IMR-90 (cell line): Measurements from ENCODE around the gene PVALEF. TPM values are rescaled to one million over a fixed set of nuclear protein-coding genes. Genes with fewer than 3 reads are reported as not detected.

Source experiments
- ATAC-seq: fragments of 200-7000 bp; cut with Tn5 transposase; 2 replicates; pipeline ENCODE4 v1.9.1; 2020; ENCODE audit warnings: low read depth, mild to moderate bottlenecking, moderate library complexity
- BruUV-seq: library from RNA; stranded (reverse); fragments of 400-500 nt; replicated peaks from 2 replicates; lab custom pipeline; 2021; lab: Mats Ljungman, UMichigan
- CTCF ChIA-PET: fragments of 300-600 bp; formaldehyde crosslinking; extraction: SDS; loops from one replicate; lab custom pipeline; 2021; ENCODE audit warnings: antibody characterized with exemption; lab: Yijun Ruan, JAX
- POLR2A ChIA-PET: fragments of 300-600 bp; sonication (Branson Sonifier 250); formaldehyde crosslinking; loops from one replicate; lab custom pipeline; 2022; ENCODE audit warnings: antibody characterized with exemption; ENCODE audit not compliant: unreplicated experiment; lab: Charles Lee
- DNase-seq: peaks from one replicate; pipeline ENCODE4 v3.0.0; 2013
- H2AFZ ChIP-seq: replicated peaks from 2 replicates; pipeline ENCODE3; 2013; ENCODE audit warnings: low read length, mild to moderate bottlenecking; ENCODE audit not compliant: poor library complexity
- H2AK5ac ChIP-seq: 2 replicates; pipeline ENCODE4 v1.6.1; 2013; ENCODE audit warnings: low read depth, low read length, inconsistent platforms
- H2AK9ac ChIP-seq: replicated peaks from 2 replicates; pipeline ENCODE3; 2013; ENCODE audit warnings: mild to moderate bottlenecking, low read depth, low read length, moderate library complexity; ENCODE audit not compliant: poor library complexity
- H2BK120ac ChIP-seq: 2 replicates; pipeline ENCODE4 v1.6.1; 2013; ENCODE audit warnings: low read depth, low read length, inconsistent platforms
- H2BK15ac ChIP-seq: 3 replicates; pipeline ENCODE4 v1.6.1; 2013; ENCODE audit warnings: low read depth, low read length, inconsistent platforms
- H2BK20ac ChIP-seq: 2 replicates; pipeline ENCODE4 v1.6.1; 2013; ENCODE audit warnings: low read depth, mild to moderate bottlenecking, inconsistent platforms, low read length, moderate library complexity
- H2BK5ac ChIP-seq: 2 replicates; pipeline ENCODE4 v1.6.1; 2013; ENCODE audit warnings: mild to moderate bottlenecking, low read depth, low read length, inconsistent platforms; ENCODE audit not compliant: poor library complexity, severe bottlenecking
- H3K14ac ChIP-seq: replicated peaks from 2 replicates; pipeline ENCODE4 v1.6.1; 2013; ENCODE audit warnings: low read depth, low read length, inconsistent platforms
- H3K18ac ChIP-seq: 2 replicates; pipeline ENCODE4 v1.6.1; 2013; ENCODE audit warnings: low read depth, low read length, control low read depth
- H3K23ac ChIP-seq: 2 replicates; pipeline ENCODE4 v1.6.1; 2013; ENCODE audit warnings: low read depth, low read length, inconsistent platforms
- H3K27ac ChIP-seq: 2 replicates; pipeline ENCODE4 v1.5.1; 2013; ENCODE audit warnings: mild to moderate bottlenecking, control low read depth, low read length; ENCODE audit not compliant: insufficient read depth
- H3K27me3 ChIP-seq: 2 replicates; pipeline ENCODE4 v1.6.1; 2013; ENCODE audit warnings: low read length; ENCODE audit not compliant: control insufficient read depth, insufficient read depth
- H3K36me3 ChIP-seq: 2 replicates; pipeline ENCODE4 v1.6.1; 2013; ENCODE audit warnings: low read length, mixed read lengths; ENCODE audit not compliant: control insufficient read depth, insufficient read depth
- H3K4ac ChIP-seq: 2 replicates; pipeline ENCODE4 v1.6.1; 2013; ENCODE audit warnings: low read depth, low read length, inconsistent platforms
- H3K4me1 ChIP-seq: 2 replicates; pipeline ENCODE4 v1.6.1; 2013; ENCODE audit warnings: low read length, mixed read lengths; ENCODE audit not compliant: control insufficient read depth, insufficient read depth
- H3K4me2 ChIP-seq: 2 replicates; pipeline ENCODE4 v1.6.1; 2013; ENCODE audit warnings: low read depth, mild to moderate bottlenecking, control low read depth, low read length, moderate library complexity
- H3K4me3 ChIP-seq: 2 replicates; pipeline ENCODE4 v1.5.1; 2013; ENCODE audit warnings: low read depth, mild to moderate bottlenecking, control low read depth, low read length, moderate library complexity; ENCODE audit not compliant: insufficient read depth
- H3K56ac ChIP-seq: 2 replicates; pipeline ENCODE4 v1.6.1; 2013; ENCODE audit warnings: low read length, inconsistent platforms; ENCODE audit not compliant: insufficient read depth; ENCODE audit errors: extremely low read depth
- H3K79me1 ChIP-seq, 2 experiments: 2 replicates each; pipeline ENCODE4 v1.6.1; 2013; ENCODE audit warnings: low read length in 2 of 2, inconsistent platforms in 1 of 2, low read depth in 1 of 2
- H3K9ac ChIP-seq: 2 replicates; pipeline ENCODE4 v1.6.1; 2013; ENCODE audit warnings: low read depth, low read length, control low read depth
- H3K9me1 ChIP-seq: 2 replicates; pipeline ENCODE4 v1.6.1; 2013; ENCODE audit warnings: low read length, inconsistent platforms; ENCODE audit not compliant: insufficient read depth
- H3K9me3 ChIP-seq: 2 replicates; pipeline ENCODE4 v1.6.1; 2013; ENCODE audit warnings: low read length; ENCODE audit not compliant: control insufficient read depth, insufficient read depth
- H4K20me1 ChIP-seq: 2 replicates; pipeline ENCODE4 v1.6.1; 2013; ENCODE audit warnings: low read length, inconsistent platforms; ENCODE audit not compliant: insufficient read depth
- H4K5ac ChIP-seq: 2 replicates; pipeline ENCODE4 v1.6.1; 2013; ENCODE audit warnings: mild to moderate bottlenecking, low read depth, low read length, control low read depth
- H4K8ac ChIP-seq, 2 experiments: 2 replicates each; pipeline ENCODE4 v1.6.1; 2013; ENCODE audit warnings: low read depth in 2 of 2, low read length in 2 of 2, control low read depth in 1 of 2, inconsistent platforms in 1 of 2
- H4K91ac ChIP-seq: 2 replicates; pipeline ENCODE4 v1.6.1; 2013; ENCODE audit warnings: low read depth, low read length, inconsistent platforms; ENCODE audit not compliant: insufficient read depth
- BHLHE40 ChIP-seq: fragments of 150-350 bp; IDR thresholded peaks from 2 replicates; pipeline ENCODE4 v1.6.1; 2016; ENCODE audit warnings: mild to moderate bottlenecking, low read depth, low read length
- CEBPB ChIP-seq: IDR thresholded peaks from 2 replicates; pipeline ENCODE4 v1.6.1; 2012; ENCODE audit warnings: low read depth, low read length, improper control_type of control experiment
- WGBS, 2 experiments: methylation state at CpG; one replicate each; pipeline versions ENCODE4 v1.1.5 to v1.1.7; 2013; ENCODE audit warnings: missing lambda C conversion rate in 2 of 2; ENCODE audit not compliant: insufficient read length in 1 of 2; ENCODE audit errors: extremely low coverage in 2 of 2; 5-methylcytosine and 5-hydroxymethylcytosine counted together
- dilution Hi-C: fragments of 300-500 bp; cut with HindIII; formaldehyde crosslinking; loops from one replicate; pipeline ENCODE4 v1.14.3; 2018; ENCODE audit warnings: low sequenced_read_pairs; ENCODE audit not compliant: unreplicated experiment
- in situ Hi-C: fragments of 300-500 bp; cut with MboI; formaldehyde crosslinking; loops from 3 replicates; pipeline ENCODE4 v1.14.3; 2019; ENCODE audit warnings: low sequenced_read_pairs, inconsistent platforms, mixed read lengths
- intact Hi-C: fragments of 100-400 bp; cut with micrococcal nuclease; formaldehyde crosslinking; loops from 2 replicates; pipeline ENCODE4 v1.10.0; 2022
- polyA plus RNA-seq, 3 experiments: library from polyadenylated mRNA; depleted of rRNA; stranded (reverse); fragments of >200 nt; gene quantifications; 2 replicates each; pipeline ENCODE4 v1.2.3, GENCODE V29; 2012; ENCODE audit warnings: low replicate concordance in 1 of 3
- total RNA-seq: library from RNA; depleted of rRNA; stranded (reverse); fragments of >200 nt; gene quantifications from 2 replicates; pipeline ENCODE4 v1.2.3, GENCODE V29; 2012
- TF ChIP-seq, protein P1 (sequence below): fragments of 150-350 bp; IDR thresholded peaks from 2 replicates; pipeline ENCODE4 v1.6.1; 2016; ENCODE audit warnings: low read depth, mild to moderate bottlenecking, low read length, moderate library complexity, borderline replicate concordance

PVALEF gene
- total and polyA plus RNA-seq, 2 of the 4 experiments (the other 2 are of a cell fraction), result not detected

GRCh38 chr17:81117672-81118198, 47.6 kb upstream of the PVALEF start:
- H3K4me3 ChIP-seq, result no peak overlapping the region
- H3K9me3 ChIP-seq, result no peaks in the 10 kb centered on the region
- no TSS peak for BruUV-seq
- no peak overlapping the region for H3K4ac ChIP-seq
- H2BK20ac ChIP-seq, result no peak overlapping the region
- DNase-seq, result no peak
- intact Hi-C loops (no loop called here), in situ Hi-C loops (no loop called here), dilution Hi-C loops (no loop called here)
- no peak overlapping the region for H3K18ac ChIP-seq
- TF ChIP-seq, protein P1, sequence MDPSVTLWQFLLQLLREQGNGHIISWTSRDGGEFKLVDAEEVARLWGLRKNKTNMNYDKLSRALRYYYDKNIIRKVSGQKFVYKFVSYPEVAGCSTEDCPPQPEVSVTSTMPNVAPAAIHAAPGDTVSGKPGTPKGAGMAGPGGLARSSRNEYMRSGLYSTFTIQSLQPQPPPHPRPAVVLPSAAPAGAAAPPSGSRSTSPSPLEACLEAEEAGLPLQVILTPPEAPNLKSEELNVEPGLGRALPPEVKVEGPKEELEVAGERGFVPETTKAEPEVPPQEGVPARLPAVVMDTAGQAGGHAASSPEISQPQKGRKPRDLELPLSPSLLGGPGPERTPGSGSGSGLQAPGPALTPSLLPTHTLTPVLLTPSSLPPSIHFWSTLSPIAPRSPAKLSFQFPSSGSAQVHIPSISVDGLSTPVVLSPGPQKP, result no peak
- TF ChIP-seq CEBPB (no peak), BHLHE40 (no peak)
- H3K4me1 ChIP-seq, result peaks cover 3% of the 10 kb centered on the region
- H4K8ac ChIP-seq, result no peak overlapping the region
- no peak overlapping the region for H2BK15ac ChIP-seq
- H4K20me1 ChIP-seq, result no peaks in the 10 kb centered on the region
- H3K79me1 ChIP-seq, result no peaks in the 10 kb centered on the region
- CTCF ChIA-PET, result no interaction called here
- no peak overlapping the region for H3K56ac ChIP-seq
- H4K5ac ChIP-seq, result no peak overlapping the region
- no peak overlapping the region for H3K27ac ChIP-seq
- H3K9ac ChIP-seq, result no peak overlapping the region
- H2AK9ac ChIP-seq, result no peak overlapping the region
- no peak overlapping the region for H3K14ac ChIP-seq
- no peak for ATAC-seq
- POLR2A ChIA-PET, result no interaction called here
- H3K27me3 ChIP-seq, result peaks cover 20% of the 10 kb centered on the region; the same call in 1 of the 2 replicates
- H4K91ac ChIP-seq, result no peak overlapping the region
- WGBS, 2 experiments, result 82% methylated on average over 5 of the region's 20 CpGs; no CpG with 5 or more reads in 1 of the 2 experiments
- H3K23ac ChIP-seq, result no peak overlapping the region
- H2BK5ac ChIP-seq, result no peak overlapping the region
- no peak overlapping the region for H2AFZ ChIP-seq
- no peaks in the 10 kb centered on the region for H3K36me3 ChIP-seq
- no peak overlapping the region for H2BK120ac ChIP-seq
- H3K9me1 ChIP-seq, result no peaks in the 10 kb centered on the region
- H3K4me2 ChIP-seq, result no peak overlapping the region
- no peak overlapping the region for H2AK5ac ChIP-seq
